Upper lobe of right lung (tissue), 1 donor: ENCODE measurements around the gene HBA1. TPM values are rescaled to one million over a fixed set of nuclear protein-coding genes. Genes with fewer than 3 reads are reported as not detected.

ENCODE experiments used
- ATAC-seq: fragments of 200-7000 bp; cut with Tn5 transposase; one replicate; pipeline ENCODE4 v1.9.1; 2020; ENCODE audit warnings: mild to moderate bottlenecking, moderate library complexity
- DNase-seq: peaks from one replicate; pipeline ENCODE4 v3.0.0-alpha.2; 2020
- H3K27ac ChIP-seq: fragments of 200-600 bp; one replicate; pipeline ENCODE4 v1.8.0; 2022
- H3K27me3 ChIP-seq: fragments of 200-600 bp; one replicate; pipeline ENCODE4 v1.8.0; 2022; ENCODE audit warnings: mild to moderate bottlenecking
- H3K36me3 ChIP-seq: fragments of 200-600 bp; one replicate; pipeline ENCODE4 v1.8.0; 2022
- H3K4me1 ChIP-seq: fragments of 200-600 bp; one replicate; pipeline ENCODE4 v1.8.0; 2022
- H3K4me3 ChIP-seq: fragments of 200-600 bp; one replicate; pipeline ENCODE4 v1.8.0; 2022; ENCODE audit warnings: mild to moderate bottlenecking
- H3K9me3 ChIP-seq: fragments of 200-600 bp; one replicate; pipeline ENCODE4 v1.8.0; 2022
- CTCF ChIP-seq: fragments of 200-600 bp; IDR thresholded peaks from one replicate; pipeline ENCODE4 v1.8.0; 2022; ENCODE audit warnings: antibody characterized with exemption
- intact Hi-C: fragments of 100-400 bp; cut with DNase I; formaldehyde crosslinking; loops from one replicate; pipeline ENCODE4 v1.11.0; 2022
- total RNA-seq: library from RNA; stranded (reverse); fragmentation: NEBNext Ultra II Directional; extraction: Animal tissue kit (Norgen Biotek cat#: 25700); gene quantifications from one replicate; pipeline ENCODE4 v1.2.1, GENCODE V29; 2021
- donor health status: DM: no; HTN: yes; CAD: no; lungs with severe emphysema.

HBA1 gene
- total RNA-seq, 1 donor from 2014 or later: 241 TPM

GRCh38 chr16:180681-181564 lies 4.4 kb downstream of the HBA1 start:
- peak; percentile 89 for DNase-seq
- Histone ChIP-seq H3K4me1 (peaks cover 18% of the 10 kb centered on the region), H3K27ac (no peak overlapping the region), H3K9me3 (no peaks in the 10 kb centered on the region), H3K4me3 (peak overlapping the region; percentile 35), H3K36me3 (no peaks in the 10 kb centered on the region), H3K27me3 (peaks cover 41% of the 10 kb centered on the region)
- intact Hi-C loops: no loop called here
- no peak for TF ChIP-seq CTCF
- ATAC-seq: peak; percentile 93

GRCh38 chr16:181565-182021 lies 5.1 kb downstream of the HBA1 start:
- ATAC-seq (no peak), DNase-seq (no peak)
- Histone ChIP-seq H3K27ac (no peak overlapping the region), H3K27me3 (peaks cover 40% of the 10 kb centered on the region), H3K4me1 (peaks cover 18% of the 10 kb centered on the region), H3K9me3 (no peaks in the 10 kb centered on the region), H3K36me3 (no peaks in the 10 kb centered on the region), H3K4me3 (peak overlapping the region; percentile 35)
- intact Hi-C loops: no loop called here
- TF ChIP-seq CTCF: peak; percentile 96

GRCh38 chr16:183005-183404 lies 6.5 kb downstream of the HBA1 start:
- H3K36me3 ChIP-seq: peaks cover 8% of the 10 kb centered on the region
- no peak overlapping the region for H3K4me3 ChIP-seq
- H3K27ac ChIP-seq: no peak overlapping the region
- H3K9me3 ChIP-seq: no peaks in the 10 kb centered on the region
- H3K27me3 ChIP-seq: peaks cover 29% of the 10 kb centered on the region
- TF ChIP-seq CTCF: no peak
- peaks cover 18% of the 10 kb centered on the region for H3K4me1 ChIP-seq
- DNase-seq (no peak), ATAC-seq (no peak)
- intact Hi-C loops: no loop called here

- no peak for TF ChIP-seq CTCF
- no peak overlapping the region for H3K27ac ChIP-seq
- peaks cover 28% of the 10 kb centered on the region for H3K36me3 ChIP-seq
- ATAC-seq (no peak), DNase-seq (no peak)
- peaks cover 7% of the 10 kb centered on the region for H3K27me3 ChIP-seq
- no peaks in the 10 kb centered on the region for H3K9me3 ChIP-seq
- peaks cover 14% of the 10 kb centered on the region for H3K4me1 ChIP-seq
- intact Hi-C loops: no loop called here
- no peak overlapping the region for H3K4me3 ChIP-seq
These were observed 8.7 kb downstream of the HBA1 start for GRCh38 chr16:185213-185612.

- intact Hi-C loops: no loop called here
- H3K27me3 ChIP-seq: peaks cover 3% of the 10 kb centered on the region
- H3K27ac ChIP-seq: no peak overlapping the region
- H3K36me3 ChIP-seq: peaks cover 33% of the 10 kb centered on the region
- TF ChIP-seq CTCF: no peak
- H3K4me1 ChIP-seq: peaks cover 11% of the 10 kb centered on the region
- ATAC-seq (no peak), DNase-seq (no peak)
- H3K9me3 ChIP-seq: no peaks in the 10 kb centered on the region
- no peak overlapping the region for H3K4me3 ChIP-seq
These were observed 9.2 kb downstream of the HBA1 start for GRCh38 chr16:185691-186090.
